ENCODE measurements around the gene OR51B5.
A peak's percentile ranks its signal among the peaks of the same experiment; 100 is the strongest.

- TF ChIP-seq CTCF (IDR thresholded peaks at IDR 0.05 in 4 of 5, conservative IDR thresholded peaks at IDR 0.05 in 1 of 5) (peak in 2 of 5 experiments; percentile 24 to 30), POLR2A (IDR thresholded peaks at IDR 0.05) (no peak)
Measured at GRCh38 chr11:5380740-5381342, 37.5 kb upstream of the OR51B5 start.

Measured in gastrocnemius medialis (tissue), 4 donors.